ENCODE measurements around the gene TEAD1.
A peak's percentile ranks its signal among the peaks of the same experiment; 100 is the strongest.

TEAD1 gene

DNA sequence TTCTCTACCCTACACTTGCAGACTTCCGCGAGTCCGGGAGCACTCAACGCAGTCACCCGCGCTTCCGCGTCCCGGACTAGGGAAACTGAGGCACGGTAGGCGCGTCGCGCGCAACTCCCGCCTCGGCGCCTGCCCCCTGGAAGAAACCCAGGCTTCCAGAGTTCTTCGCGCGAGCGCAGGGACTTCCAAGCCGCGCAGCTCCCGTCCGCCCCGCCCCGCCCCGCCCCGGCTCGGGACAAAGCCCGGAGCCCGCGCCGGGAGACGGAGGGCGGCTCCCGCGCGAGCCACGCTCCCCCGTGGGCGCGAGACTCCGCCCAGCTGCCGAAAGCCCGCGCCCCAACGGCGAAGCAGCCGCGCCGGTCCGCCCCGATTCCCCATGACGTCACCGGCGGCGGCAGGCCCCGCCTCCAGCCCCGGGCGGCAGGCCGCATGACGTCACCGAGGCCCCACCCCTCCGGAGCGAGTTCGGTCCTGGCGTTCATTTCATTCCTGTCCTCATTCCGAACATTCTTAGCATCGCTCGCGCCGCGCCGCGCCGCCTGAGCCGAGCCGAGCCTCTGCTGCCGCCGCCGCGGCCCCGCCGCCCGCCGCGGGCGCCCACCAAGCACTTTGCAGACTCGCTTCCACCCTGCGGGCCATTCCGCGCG is at the start of gene TEAD1:
Gene TEAD1, plus strand, starts transcription at position 498 of the 647 bp plus-strand sequence.
- peak; percentile 84 for DNase-seq (ENCODE audit: low read depth in 2 of 2)

DNA sequence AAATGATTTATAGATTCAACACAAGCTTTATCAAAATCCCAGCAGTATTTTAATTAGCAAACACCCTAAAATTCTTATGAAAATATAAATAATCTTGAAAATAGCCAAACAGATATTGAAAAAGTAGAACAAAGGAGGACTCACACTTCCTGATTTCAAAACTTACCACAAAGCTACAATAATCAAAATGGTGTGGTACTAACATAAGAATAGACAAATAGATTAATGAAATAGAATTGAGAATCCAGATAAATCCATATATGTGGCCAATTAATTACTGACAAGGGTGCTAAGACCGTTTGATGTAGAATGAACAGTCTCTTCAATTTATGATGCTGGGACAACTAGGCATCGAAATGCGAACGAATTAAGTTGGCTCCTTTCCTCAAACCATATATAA is 49.6 kb upstream of the TEAD1 start:
- DNase-seq (ENCODE audit: low read depth in 2 of 2), result no peak

DNA sequence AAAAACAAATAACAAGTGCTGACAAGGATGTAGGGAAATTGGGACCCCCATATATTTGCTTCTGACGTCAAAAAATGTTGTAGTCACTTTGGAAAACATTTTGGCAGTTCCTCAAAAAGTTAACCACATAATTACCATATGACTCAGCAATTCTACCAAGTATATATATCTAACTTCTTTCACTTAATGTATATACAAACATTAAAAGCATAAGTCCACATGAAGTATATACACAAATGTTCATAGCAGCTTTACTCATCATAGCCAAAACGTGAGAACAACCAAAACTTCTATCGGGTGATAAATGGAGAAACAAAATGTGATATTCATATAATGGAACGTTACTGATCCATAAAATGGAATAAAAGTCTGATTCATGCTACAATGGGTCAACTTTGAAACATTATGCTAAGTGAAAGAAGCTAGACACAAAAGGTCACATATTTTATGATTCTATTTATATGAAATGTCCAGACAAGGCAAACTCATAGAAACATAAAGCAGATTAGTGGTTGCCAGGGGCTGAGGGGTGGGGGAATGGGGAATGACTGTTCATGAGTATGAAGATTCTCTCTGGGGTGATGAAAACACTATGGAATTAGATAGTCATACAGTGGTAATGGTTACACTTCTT is 48.7 kb upstream of the TEAD1 start:
- DNase-seq (ENCODE audit: low read depth in 2 of 2), result no peak

DNA sequence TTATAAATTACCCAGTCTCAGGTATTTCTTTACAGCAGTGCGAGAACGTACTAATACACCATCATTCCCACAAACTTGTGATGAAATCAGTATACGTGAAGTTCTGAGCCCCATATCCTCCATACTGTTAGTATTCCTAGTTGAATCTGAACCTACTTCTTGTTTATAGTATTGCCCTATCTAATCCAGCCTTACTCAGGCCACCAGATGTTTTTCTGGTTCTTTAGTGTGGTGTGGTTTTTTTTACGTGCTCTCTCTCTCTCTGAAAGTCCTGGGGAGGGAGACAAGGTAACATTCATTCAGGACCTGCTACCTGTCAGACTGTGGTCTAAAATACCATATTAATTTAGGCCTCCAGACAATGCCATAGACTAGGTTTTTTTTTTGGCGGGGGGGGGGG is 47.6 kb upstream of the TEAD1 start:
- no peak for DNase-seq (ENCODE audit: low read depth in 2 of 2)

DNA sequence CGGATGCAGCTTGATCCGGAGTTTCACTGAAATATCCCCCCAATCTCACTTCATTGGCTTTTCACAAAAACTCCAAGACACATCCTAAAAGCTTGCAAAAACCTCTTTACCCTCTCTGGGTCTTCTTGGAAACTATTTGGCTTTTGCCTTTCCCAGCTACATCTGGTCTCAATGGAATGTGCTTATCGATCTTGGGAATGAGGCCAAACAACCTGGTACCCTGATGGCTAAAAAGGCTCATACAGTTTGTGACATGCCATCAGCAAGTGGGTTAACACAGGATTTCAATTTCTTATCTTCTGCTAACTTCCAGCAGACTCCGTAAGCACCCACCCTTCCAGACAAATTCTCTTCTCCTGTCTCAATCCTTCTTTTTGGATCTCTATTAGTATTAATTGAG is 45.9 kb upstream of the TEAD1 start:
- no peak for DNase-seq (ENCODE audit: low read depth in 2 of 2)

DNA sequence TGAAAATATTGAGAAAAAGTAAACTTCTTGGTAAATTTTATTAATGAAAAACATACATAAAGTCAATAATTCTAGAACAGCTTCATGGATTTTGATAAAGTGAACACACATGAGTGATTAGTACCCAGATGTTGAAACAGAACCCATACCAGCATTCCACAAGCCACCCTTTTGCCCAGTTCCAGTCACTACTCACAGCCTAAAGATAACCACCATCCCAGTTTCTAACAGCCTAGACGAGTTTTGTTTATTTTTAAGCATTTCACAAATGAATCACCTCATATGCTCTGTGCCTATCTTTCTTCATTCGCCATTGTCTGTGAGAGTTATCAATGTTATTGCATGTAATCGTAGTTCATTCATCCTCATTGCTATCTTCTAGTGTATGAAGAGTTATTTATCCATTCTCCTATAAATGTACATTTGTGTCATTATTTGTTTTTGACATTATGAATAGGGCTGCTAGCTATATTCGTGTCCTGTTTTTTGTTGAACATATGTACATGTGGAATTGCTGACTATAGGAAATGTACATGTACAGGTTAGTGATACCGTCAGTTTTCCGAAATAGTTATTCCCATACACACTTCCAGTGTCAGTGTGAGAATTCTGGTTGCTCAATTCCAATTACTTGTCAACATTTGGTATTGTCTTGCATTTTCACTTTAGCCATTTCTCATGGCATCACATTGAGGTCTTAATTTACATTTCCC is 44.5 kb upstream of the TEAD1 start:
- DNase-seq (ENCODE audit: low read depth in 2 of 2), result no peak

- no peak for DNase-seq (ENCODE audit: low read depth in 2 of 2)
Measured at GRCh38 chr11:12631651-12632050, 42.6 kb upstream of the TEAD1 start.

GRCh38 chr11:12634329-12634728 is 39.9 kb upstream of the TEAD1 start:
- no peak for DNase-seq (ENCODE audit: low read depth in 2 of 2)

- DNase-seq (ENCODE audit: low read depth in 2 of 2), result no peak
Measured at GRCh38 chr11:12636871-12637410, 37.3 kb upstream of the TEAD1 start.

- no peak for DNase-seq (ENCODE audit: low read depth in 2 of 2)
Measured at GRCh38 chr11:12639388-12639787, 34.8 kb upstream of the TEAD1 start.

DNA sequence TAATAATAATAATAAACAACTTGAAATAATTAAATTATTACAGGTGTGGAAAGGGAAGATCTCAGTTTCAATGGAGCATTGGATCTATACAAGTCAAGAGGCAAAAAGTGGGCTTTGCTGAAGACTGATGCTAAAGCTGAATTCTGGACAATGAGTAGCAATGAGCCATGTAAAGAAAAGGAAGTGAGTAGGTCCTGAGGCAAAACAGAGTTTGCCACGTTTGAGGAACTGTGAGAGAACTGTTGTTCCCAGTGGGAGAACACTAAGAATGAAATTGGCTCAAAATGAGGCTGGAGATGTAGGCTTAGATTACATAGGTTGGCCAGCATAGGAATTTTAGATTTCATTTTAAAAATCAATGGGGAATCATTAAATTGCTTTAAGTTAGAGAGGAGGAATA is 33.9 kb upstream of the TEAD1 start:
- DNase-seq (ENCODE audit: low read depth in 2 of 2), result no peak

- DNase-seq (ENCODE audit: low read depth in 2 of 2), result no peak
Measured at GRCh38 chr11:12640926-12641849, 33.0 kb upstream of the TEAD1 start.

GRCh38 chr11:12642040-12642439 is 32.2 kb upstream of the TEAD1 start:
- no peak for DNase-seq (ENCODE audit: low read depth in 2 of 2)

- DNase-seq (ENCODE audit: low read depth in 2 of 2), result no peak
Measured at GRCh38 chr11:12642806-12643428, 31.3 kb upstream of the TEAD1 start.

DNA sequence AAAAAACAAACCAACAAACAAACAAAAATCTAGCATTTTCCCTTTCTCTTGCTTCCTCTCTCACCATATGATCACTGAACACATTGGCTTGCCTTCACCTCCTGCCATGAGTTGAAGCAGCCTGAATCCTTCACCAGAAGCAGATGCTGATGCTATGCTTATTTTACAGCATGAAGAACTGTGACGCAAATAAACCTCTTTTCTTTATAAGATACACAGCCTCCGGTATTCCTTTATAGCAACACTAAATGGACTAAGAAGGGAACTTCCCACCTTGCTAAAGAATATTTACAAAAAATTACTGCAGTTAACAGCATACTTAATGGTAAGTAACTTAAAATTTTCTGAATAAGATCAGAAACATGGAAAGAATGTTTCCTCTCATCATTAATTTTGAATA is 27.7 kb upstream of the TEAD1 start:
- DNase-seq (ENCODE audit: low read depth in 2 of 2), result no peak

- DNase-seq (ENCODE audit: low read depth in 2 of 2), result no peak
Measured at GRCh38 chr11:12653729-12654128, 20.5 kb upstream of the TEAD1 start.

GRCh38 chr11:12655842-12656241 is 18.4 kb upstream of the TEAD1 start:
- DNase-seq (ENCODE audit: low read depth in 2 of 2), result no peak

- DNase-seq (ENCODE audit: low read depth in 2 of 2), result no peak
Measured at GRCh38 chr11:12657336-12657735, 16.9 kb upstream of the TEAD1 start.

GRCh38 chr11:12657981-12658380 is 16.2 kb upstream of the TEAD1 start:
- DNase-seq (ENCODE audit: low read depth in 2 of 2), result no peak

- DNase-seq (ENCODE audit: low read depth in 2 of 2), result no peak
Measured at GRCh38 chr11:12662101-12662689, 12.0 kb upstream of the TEAD1 start.

DNA sequence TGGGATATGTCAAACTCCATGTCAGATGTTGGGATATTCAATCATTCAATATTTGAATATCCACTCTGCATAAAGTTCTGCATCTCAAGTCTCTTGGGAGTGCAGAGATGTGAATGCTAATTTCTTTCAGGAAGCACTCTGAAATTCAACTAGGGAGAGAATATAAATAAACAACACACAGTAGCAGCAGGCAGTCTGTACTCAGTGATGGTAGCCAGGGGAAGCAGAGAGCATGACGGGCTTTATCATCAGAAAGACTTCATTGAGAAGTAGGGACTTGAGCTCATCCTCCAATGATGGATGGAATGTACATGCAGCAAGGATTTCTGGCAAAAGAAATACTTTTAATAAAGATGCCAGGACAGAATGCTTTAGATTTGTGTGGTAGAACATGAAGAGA is 9.8 kb upstream of the TEAD1 start:
- no peak for DNase-seq (ENCODE audit: low read depth in 2 of 2)
